HG02884 (cell line): Measurements from ENCODE around the gene GSN.

Source experiments
- ATAC-seq: cut with Tn5 transposase; IDR thresholded peaks from one replicate; pipeline ENCODE4 v1.9.1; 2021; ENCODE audit warnings: mild to moderate bottlenecking, moderate library complexity; ENCODE audit not compliant: unreplicated experiment

Gene GSN

GRCh38 chr9:121302341-121302740 lies 34.4 kb downstream of the GSN start:
- ATAC-seq: no peak

GRCh38 chr9:121302786-121303185 lies 34.8 kb downstream of the GSN start:
- no peak for ATAC-seq

GRCh38 chr9:121303456-121304451 lies 35.8 kb downstream of the GSN start:
- ATAC-seq: no peak

GRCh38 chr9:121304707-121305106 lies 36.7 kb downstream of the GSN start:
- no peak for ATAC-seq

GRCh38 chr9:121305269-121305994 lies 37.5 kb downstream of the GSN start:
- ATAC-seq: no peak

GRCh38 chr9:121307976-121308375 lies 40.0 kb downstream of the GSN start:
- ATAC-seq: no peak

GRCh38 chr9:121308765-121309164 lies 40.8 kb downstream of the GSN start:
- ATAC-seq: no peak

- ATAC-seq: no peak
Observed at GRCh38 chr9:121309171-121309570, 41.2 kb downstream of the GSN start.

GRCh38 chr9:121309833-121310425 lies 42.0 kb downstream of the GSN start:
- no peak for ATAC-seq

GRCh38 chr9:121310571-121310970 lies 42.6 kb downstream of the GSN start:
- ATAC-seq: no peak

GRCh38 chr9:121312169-121312568 lies 44.2 kb downstream of the GSN start:
- ATAC-seq: no peak

- no peak for ATAC-seq
Observed at GRCh38 chr9:121313458-121314152, 45.6 kb downstream of the GSN start.

GRCh38 chr9:121316378-121316777 lies 48.4 kb downstream of the GSN start:
- ATAC-seq: no peak

GRCh38 chr9:121316852-121317373 lies 49.0 kb downstream of the GSN start:
- no peak for ATAC-seq

- ATAC-seq: no peak
Observed at GRCh38 chr9:121317737-121318630, 50.0 kb downstream of the GSN start.

GRCh38 chr9:121318631-121319382 lies 50.8 kb downstream of the GSN start:
- no peak for ATAC-seq

- no peak for ATAC-seq
Observed at GRCh38 chr9:121319383-121319780, 51.4 kb downstream of the GSN start.

GRCh38 chr9:121321016-121321503 lies 53.1 kb downstream of the GSN start:
- no peak for ATAC-seq
